HEK293 (cell line): ENCODE results near the gene LRIG3.
A peak's percentile ranks its signal among the peaks of the same experiment; 100 is the strongest.

Source experiments
- CTCF ChIA-PET: fragments of 350-600 bp; formaldehyde crosslinking; extraction: SDS; loops from one replicate; lab custom pipeline; 2021; ENCODE audit warnings: antibody characterized with exemption; lab: Yijun Ruan, JAX
- POLR2A ChIA-PET: fragments of 300-600 bp; formaldehyde crosslinking; extraction: SDS; loops from one replicate; lab custom pipeline; 2020; ENCODE audit warnings: antibody characterized with exemption, inconsistent platforms; lab: Yijun Ruan, JAX
- H3K27ac ChIP-seq: fragments of 200-500 bp; sonication (Bioruptor generic); 2 replicates; pipeline ENCODE4 v1.5.1; 2014; ENCODE audit warnings: low read depth, low read length, control low read depth, inconsistent platforms; ENCODE audit errors: extremely low read depth
- H3K36me3 ChIP-seq, 2 experiments: fragments of 200-500 bp in 1 of 2; sonication (Bioruptor generic) in 1 of 2; 1 replicate in 1 of 2; 2 replicates in 1 of 2; pipeline ENCODE4 v1.5.1; 2014 to 2017; ENCODE audit warnings: inconsistent platforms in 2 of 2, low read length in 2 of 2; ENCODE audit not compliant: control insufficient read depth in 2 of 2, insufficient read depth in 1 of 2
- H3K4me1 ChIP-seq: fragments of 200-500 bp; sonication (Bioruptor generic); 2 replicates; pipeline ENCODE4 v1.5.1; 2014; ENCODE audit warnings: mild to moderate bottlenecking, low read length, inconsistent platforms; ENCODE audit not compliant: control insufficient read depth, insufficient read depth
- H3K4me3 ChIP-seq: 2 replicates; pipeline ENCODE4 v1.5.1; 2011; ENCODE audit warnings: low read depth, mild to moderate bottlenecking, control low read depth, low read length, moderate library complexity
- H3K9me3 ChIP-seq: fragments of 200-500 bp; sonication (Bioruptor generic); 2 replicates; pipeline ENCODE4 v1.5.1; 2014; ENCODE audit warnings: low read depth, low read length, inconsistent platforms; ENCODE audit not compliant: control insufficient read depth, insufficient read depth
- FEZF1 ChIP-seq: fragments of 450-650 bp; formaldehyde crosslinking; IDR thresholded peaks from 2 replicates; pipeline ENCODE4 v1.5.1; 2016; ENCODE audit warnings: missing biosample characterization, missing genetic modification characterization
- GLIS1 ChIP-seq: fragments of 450-650 bp; formaldehyde crosslinking; IDR thresholded peaks from 2 replicates; pipeline ENCODE4 v1.5.1; 2016; ENCODE audit warnings: missing biosample characterization, missing genetic modification characterization
- GLIS2 ChIP-seq: fragments of 450-650 bp; formaldehyde crosslinking; IDR thresholded peaks from 2 replicates; pipeline ENCODE4 v1.5.1; 2016; ENCODE audit warnings: missing biosample characterization, missing genetic modification characterization
- KLF9 ChIP-seq: fragments of 450-650 bp; formaldehyde crosslinking; IDR thresholded peaks from 2 replicates; pipeline ENCODE4 v1.5.1; 2016; ENCODE audit warnings: missing biosample characterization, missing genetic modification characterization, low read depth
- MEIS1 ChIP-seq: sonication (generic); formaldehyde crosslinking; IDR thresholded peaks from 2 replicates; pipeline ENCODE4 v1.8.1; 2022; ENCODE audit warnings: missing genetic modification reagents, mild to moderate bottlenecking, borderline replicate concordance
- OSR2 ChIP-seq: fragments of 450-650 bp; formaldehyde crosslinking; IDR thresholded peaks from 2 replicates; pipeline ENCODE4 v1.5.1; 2016; ENCODE audit warnings: missing biosample characterization, missing genetic modification characterization
- PRDM4 ChIP-seq: fragments of 450-650 bp; formaldehyde crosslinking; IDR thresholded peaks from 2 replicates; pipeline ENCODE4 v1.5.1; 2017; ENCODE audit warnings: missing biosample characterization, missing genetic modification characterization
- PRDM6 ChIP-seq: fragments of 450-650 bp; formaldehyde crosslinking; IDR thresholded peaks from 2 replicates; pipeline ENCODE4 v1.5.1; 2017; ENCODE audit warnings: missing biosample characterization, missing genetic modification characterization
- ZBTB17 ChIP-seq: fragments of 450-650 bp; formaldehyde crosslinking; IDR thresholded peaks from 2 replicates; pipeline ENCODE4 v1.5.1; 2016; ENCODE audit warnings: missing biosample characterization, missing genetic modification characterization
- ZBTB21 ChIP-seq: fragments of 450-650 bp; formaldehyde crosslinking; IDR thresholded peaks from 2 replicates; pipeline ENCODE4 v1.5.1; 2017; ENCODE audit warnings: missing biosample characterization, missing genetic modification characterization
- ZBTB44 ChIP-seq: fragments of 450-650 bp; IDR thresholded peaks from 2 replicates; pipeline ENCODE4 v1.5.1; 2018; ENCODE audit warnings: missing biosample characterization, mild to moderate bottlenecking, missing genetic modification characterization
- ZBTB48 ChIP-seq: fragments of 450-650 bp; formaldehyde crosslinking; IDR thresholded peaks from 2 replicates; pipeline ENCODE4 v1.5.1; 2016; ENCODE audit warnings: missing biosample characterization, missing genetic modification characterization
- ZNF10 ChIP-seq: fragments of 450-650 bp; formaldehyde crosslinking; IDR thresholded peaks from 2 replicates; pipeline ENCODE4 v1.5.1; 2017; ENCODE audit warnings: missing biosample characterization, missing genetic modification characterization
- ZNF2 ChIP-seq: fragments of 450-650 bp; formaldehyde crosslinking; IDR thresholded peaks from 2 replicates; pipeline ENCODE4 v1.5.1; 2016; ENCODE audit warnings: missing biosample characterization, missing genetic modification characterization
- ZNF211 ChIP-seq: fragments of 450-650 bp; formaldehyde crosslinking; IDR thresholded peaks from 2 replicates; pipeline ENCODE4 v1.5.1; 2016; ENCODE audit warnings: low read depth, missing biosample characterization, missing genetic modification characterization
- ZNF280C ChIP-seq: fragments of 450-650 bp; formaldehyde crosslinking; IDR thresholded peaks from 2 replicates; pipeline ENCODE4 v1.5.1; 2016; ENCODE audit warnings: missing biosample characterization, missing genetic modification characterization
- ZNF449 ChIP-seq: fragments of 450-650 bp; formaldehyde crosslinking; IDR thresholded peaks from 2 replicates; pipeline ENCODE4 v1.5.1; 2017; ENCODE audit warnings: missing biosample characterization, mild to moderate bottlenecking, missing genetic modification characterization, moderate library complexity
- ZNF529 ChIP-seq: fragments of 450-650 bp; formaldehyde crosslinking; IDR thresholded peaks from 2 replicates; pipeline ENCODE4 v1.5.1; 2017; ENCODE audit warnings: missing genetic modification characterization, missing biosample characterization; ENCODE audit not compliant: insufficient replicate concordance
- ZNF623 ChIP-seq: fragments of 450-650 bp; formaldehyde crosslinking; IDR thresholded peaks from 2 replicates; pipeline ENCODE4 v1.5.1; 2016; ENCODE audit warnings: missing biosample characterization, missing genetic modification characterization
- ZNF645 ChIP-seq: fragments of 450-650 bp; formaldehyde crosslinking; IDR thresholded peaks from 2 replicates; pipeline ENCODE4; 2016; ENCODE audit warnings: missing biosample characterization, missing genetic modification characterization
- ZNF768 ChIP-seq: fragments of 450-650 bp; formaldehyde crosslinking; IDR thresholded peaks from 2 replicates; pipeline ENCODE4 v1.5.1; 2018; ENCODE audit warnings: missing biosample characterization, mild to moderate bottlenecking, missing genetic modification characterization
- ZNF837 ChIP-seq: fragments of 450-650 bp; formaldehyde crosslinking; IDR thresholded peaks from 2 replicates; pipeline ENCODE4 v1.5.1; 2016; ENCODE audit warnings: missing biosample characterization, missing genetic modification characterization

LRIG3 gene

GRCh38 chr12:58916161-58916621, 4.1 kb downstream of the LRIG3 start:
- Histone ChIP-seq H3K27ac (peak overlapping the region; percentile 78; the same call in 1 of the 2 replicates), H3K36me3 (peaks cover 12 to 16% of the 10 kb centered on the region in 2 experiments), H3K9me3 (no peaks in the 10 kb centered on the region), H3K4me3 (no peak overlapping the region), H3K4me1 (peaks cover 41% of the 10 kb centered on the region)
- CTCF ChIA-PET = interaction anchor here (0.6 kb wide), 1 partner anchor 380 kb away, joined by 3 read pairs; no protein-coding TSS in a partner anchor
- no peak for TF ChIP-seq OSR2 (tag by site-specific recombination)
- TF ChIP-seq ZNF529 (tag by site-specific recombination) = no peak
- TF ChIP-seq ZNF645 (tag by site-specific recombination) = no peak
- no peak for TF ChIP-seq ZNF837 (tag by site-specific recombination)
- no peak for TF ChIP-seq ZBTB21 (tag by site-specific recombination)
- TF ChIP-seq ZNF280C (tag by site-specific recombination) = no peak
- TF ChIP-seq PRDM6 (tag by site-specific recombination) = peak; percentile 3; the same call in 1 of the 2 replicates
- no peak for TF ChIP-seq KLF9 (tag by site-specific recombination)
- no peak for TF ChIP-seq MEIS1 (CRISPR knock-in tag)
- POLR2A ChIA-PET = no interaction called here

- ChIA-PET CTCF (no interaction called here), POLR2A (no interaction called here)
- no peaks in the 10 kb centered on the region for H3K9me3 ChIP-seq
- peaks cover 14 to 22% of the 10 kb centered on the region in 2 experiments for H3K36me3 ChIP-seq
- H3K4me1 ChIP-seq = peaks cover 36% of the 10 kb centered on the region
- peak overlapping the region; percentile 11; the same call in 1 of the 2 replicates for H3K4me3 ChIP-seq
- peak overlapping the region; percentile 65 for H3K27ac ChIP-seq
- no peak for TF ChIP-seq PRDM4 (tag by site-specific recombination)
- TF ChIP-seq ZBTB44 (tag by site-specific recombination) = peak; percentile 96
- TF ChIP-seq ZNF768 (tag by site-specific recombination) = 0 out of 2 replicates have a peak, but pooled peaks have one; percentile 30
- 0 out of 2 replicates have a peak, but pooled peaks have one; percentile 39 for TF ChIP-seq FEZF1
- TF ChIP-seq ZBTB48 (tag by site-specific recombination) = no peak
- no peak for TF ChIP-seq ZNF623
- TF ChIP-seq ZNF10 (tag by site-specific recombination) = no peak
- no peak for TF ChIP-seq GLIS2 (tag by site-specific recombination)
- TF ChIP-seq ZNF449 = peak; percentile 96
- peak; percentile 54; the same call in 1 of the 2 replicates for TF ChIP-seq PRDM6 (tag by site-specific recombination)
- peak; percentile 88 for TF ChIP-seq GLIS1
- TF ChIP-seq ZBTB17 (tag by site-specific recombination) = 0 out of 2 replicates have a peak, but pooled peaks have one; percentile 21
- TF ChIP-seq ZNF211 (tag by site-specific recombination) = no peak
- no peak for TF ChIP-seq ZNF2 (tag by site-specific recombination)
These were observed 4.7 kb downstream of the LRIG3 start for GRCh38 chr12:58915634-58916033.
